Measurements from ENCODE around the gene ARPC2. TPM values are rescaled to one million over a fixed set of nuclear protein-coding genes. Genes with fewer than 3 reads are reported as not detected.

ARPC2 gene
- total and polyA plus RNA-seq, 2 of the 13 experiments (the other 11 are each of a cell fraction or from before 2014, with no cell fraction given) = 168 to 303 TPM

GRCh38 chr2:218292048-218293014 is 75.3 kb downstream of the ARPC2 start, which contains the start of gene TMBIM1 (continued):
- TF ChIP-seq, protein P1, sequence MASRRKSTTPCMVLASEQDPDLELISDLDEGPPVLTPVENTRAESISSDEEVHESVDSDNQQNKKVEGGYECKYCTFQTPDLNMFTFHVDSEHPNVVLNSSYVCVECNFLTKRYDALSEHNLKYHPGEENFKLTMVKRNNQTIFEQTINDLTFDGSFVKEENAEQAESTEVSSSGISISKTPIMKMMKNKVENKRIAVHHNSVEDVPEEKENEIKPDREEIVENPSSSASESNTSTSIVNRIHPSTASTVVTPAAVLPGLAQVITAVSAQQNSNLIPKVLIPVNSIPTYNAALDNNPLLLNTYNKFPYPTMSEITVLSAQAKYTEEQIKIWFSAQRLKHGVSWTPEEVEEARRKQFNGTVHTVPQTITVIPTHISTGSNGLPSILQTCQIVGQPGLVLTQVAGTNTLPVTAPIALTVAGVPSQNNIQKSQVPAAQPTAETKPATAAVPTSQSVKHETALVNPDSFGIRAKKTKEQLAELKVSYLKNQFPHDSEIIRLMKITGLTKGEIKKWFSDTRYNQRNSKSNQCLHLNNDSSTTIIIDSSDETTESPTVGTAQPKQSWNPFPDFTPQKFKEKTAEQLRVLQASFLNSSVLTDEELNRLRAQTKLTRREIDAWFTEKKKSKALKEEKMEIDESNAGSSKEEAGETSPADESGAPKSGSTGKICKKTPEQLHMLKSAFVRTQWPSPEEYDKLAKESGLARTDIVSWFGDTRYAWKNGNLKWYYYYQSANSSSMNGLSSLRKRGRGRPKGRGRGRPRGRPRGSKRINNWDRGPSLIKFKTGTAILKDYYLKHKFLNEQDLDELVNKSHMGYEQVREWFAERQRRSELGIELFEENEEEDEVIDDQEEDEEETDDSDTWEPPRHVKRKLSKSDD (CRISPR knock-in tag; IDR thresholded peaks at IDR 0.05; ENCODE audit: low read depth) = no peak
- TF ChIP-seq ZNF784 (CRISPR knock-in tag; IDR thresholded peaks at IDR 0.05; ENCODE audit: borderline replicate concordance) (0 out of 2 replicates have a peak, but pooled peaks have one; percentile 28), ZNF660 (CRISPR knock-in tag; IDR thresholded peaks at IDR 0.05; ENCODE audit: borderline replicate concordance, low read depth) (no peak), ZFP37 (CRISPR knock-in tag; IDR thresholded peaks at IDR 0.05; ENCODE audit: borderline replicate concordance) (no peak), CEBPB (IDR thresholded peaks at IDR 0.05; ENCODE audit: borderline replicate concordance, low read depth, low read length) (peak; percentile 91; the same call in 1 of the 2 replicates), TOE1 (CRISPR knock-in tag; IDR thresholded peaks at IDR 0.05) (peak; percentile 58; the same call in 1 of the 2 replicates), ZBTB1 (CRISPR knock-in tag; IDR thresholded peaks at IDR 0.05; ENCODE audit: borderline replicate concordance) (no peak), PPARG (CRISPR knock-in tag; conservative IDR thresholded peaks at IDR 0.05) (no peak), MXD1 (CRISPR knock-in tag; IDR thresholded peaks at IDR 0.05) (peak; percentile 81), AHR (CRISPR knock-in tag; IDR thresholded peaks at IDR 0.05) (peak; percentile 95; the same call in 1 of the 2 replicates), GLI4 (CRISPR knock-in tag; IDR thresholded peaks at IDR 0.05; ENCODE audit: borderline replicate concordance) (no peak), ZNF766 (CRISPR knock-in tag; IDR thresholded peaks at IDR 0.05; ENCODE audit: borderline replicate concordance) (peak; percentile 84), ZNF777 (CRISPR knock-in tag; IDR thresholded peaks at IDR 0.05) (peak; percentile 100), ZNF839 (CRISPR knock-in tag; IDR thresholded peaks at IDR 0.05; ENCODE audit: borderline replicate concordance) (0 out of 2 replicates have a peak, but pooled peaks have one; percentile 47), ZNF749 (CRISPR knock-in tag; IDR thresholded peaks at IDR 0.05; ENCODE audit: borderline replicate concordance) (no peak), ZSCAN29 (CRISPR knock-in tag; conservative IDR thresholded peaks at IDR 0.05) (0 out of 2 replicates have a peak, but pooled peaks have one; percentile 32)
- TF ChIP-seq, protein P2, sequence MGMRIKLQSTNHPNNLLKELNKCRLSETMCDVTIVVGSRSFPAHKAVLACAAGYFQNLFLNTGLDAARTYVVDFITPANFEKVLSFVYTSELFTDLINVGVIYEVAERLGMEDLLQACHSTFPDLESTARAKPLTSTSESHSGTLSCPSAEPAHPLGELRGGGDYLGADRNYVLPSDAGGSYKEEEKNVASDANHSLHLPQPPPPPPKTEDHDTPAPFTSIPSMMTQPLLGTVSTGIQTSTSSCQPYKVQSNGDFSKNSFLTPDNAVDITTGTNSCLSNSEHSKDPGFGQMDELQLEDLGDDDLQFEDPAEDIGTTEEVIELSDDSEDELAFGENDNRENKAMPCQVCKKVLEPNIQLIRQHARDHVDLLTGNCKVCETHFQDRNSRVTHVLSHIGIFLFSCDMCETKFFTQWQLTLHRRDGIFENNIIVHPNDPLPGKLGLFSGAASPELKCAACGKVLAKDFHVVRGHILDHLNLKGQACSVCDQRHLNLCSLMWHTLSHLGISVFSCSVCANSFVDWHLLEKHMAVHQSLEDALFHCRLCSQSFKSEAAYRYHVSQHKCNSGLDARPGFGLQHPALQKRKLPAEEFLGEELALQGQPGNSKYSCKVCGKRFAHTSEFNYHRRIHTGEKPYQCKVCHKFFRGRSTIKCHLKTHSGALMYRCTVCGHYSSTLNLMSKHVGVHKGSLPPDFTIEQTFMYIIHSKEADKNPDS (CRISPR knock-in tag; IDR thresholded peaks at IDR 0.05) = peak; percentile 28; the same call in 1 of the 2 replicates
- TF ChIP-seq, protein P3, sequence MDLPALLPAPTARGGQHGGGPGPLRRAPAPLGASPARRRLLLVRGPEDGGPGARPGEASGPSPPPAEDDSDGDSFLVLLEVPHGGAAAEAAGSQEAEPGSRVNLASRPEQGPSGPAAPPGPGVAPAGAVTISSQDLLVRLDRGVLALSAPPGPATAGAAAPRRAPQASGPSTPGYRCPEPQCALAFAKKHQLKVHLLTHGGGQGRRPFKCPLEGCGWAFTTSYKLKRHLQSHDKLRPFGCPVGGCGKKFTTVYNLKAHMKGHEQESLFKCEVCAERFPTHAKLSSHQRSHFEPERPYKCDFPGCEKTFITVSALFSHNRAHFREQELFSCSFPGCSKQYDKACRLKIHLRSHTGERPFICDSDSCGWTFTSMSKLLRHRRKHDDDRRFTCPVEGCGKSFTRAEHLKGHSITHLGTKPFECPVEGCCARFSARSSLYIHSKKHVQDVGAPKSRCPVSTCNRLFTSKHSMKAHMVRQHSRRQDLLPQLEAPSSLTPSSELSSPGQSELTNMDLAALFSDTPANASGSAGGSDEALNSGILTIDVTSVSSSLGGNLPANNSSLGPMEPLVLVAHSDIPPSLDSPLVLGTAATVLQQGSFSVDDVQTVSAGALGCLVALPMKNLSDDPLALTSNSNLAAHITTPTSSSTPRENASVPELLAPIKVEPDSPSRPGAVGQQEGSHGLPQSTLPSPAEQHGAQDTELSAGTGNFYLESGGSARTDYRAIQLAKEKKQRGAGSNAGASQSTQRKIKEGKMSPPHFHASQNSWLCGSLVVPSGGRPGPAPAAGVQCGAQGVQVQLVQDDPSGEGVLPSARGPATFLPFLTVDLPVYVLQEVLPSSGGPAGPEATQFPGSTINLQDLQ (CRISPR knock-in tag; IDR thresholded peaks at IDR 0.05) = 0 out of 2 replicates have a peak, but pooled peaks have one; percentile 4
